Measurements from ENCODE around the gene CLMP.
"Not testable (repeated sequence)": the region's sequence is repeated elsewhere in the genome, so short reads cannot be mapped to it uniquely, and the experiment has no call there.

The CLMP gene

GRCh38 chr11:123060277-123061000 lies 134.6 kb downstream of the CLMP start:
- DNase-seq (ENCODE audit: insufficient read length, low spot score): no peak

DNA sequence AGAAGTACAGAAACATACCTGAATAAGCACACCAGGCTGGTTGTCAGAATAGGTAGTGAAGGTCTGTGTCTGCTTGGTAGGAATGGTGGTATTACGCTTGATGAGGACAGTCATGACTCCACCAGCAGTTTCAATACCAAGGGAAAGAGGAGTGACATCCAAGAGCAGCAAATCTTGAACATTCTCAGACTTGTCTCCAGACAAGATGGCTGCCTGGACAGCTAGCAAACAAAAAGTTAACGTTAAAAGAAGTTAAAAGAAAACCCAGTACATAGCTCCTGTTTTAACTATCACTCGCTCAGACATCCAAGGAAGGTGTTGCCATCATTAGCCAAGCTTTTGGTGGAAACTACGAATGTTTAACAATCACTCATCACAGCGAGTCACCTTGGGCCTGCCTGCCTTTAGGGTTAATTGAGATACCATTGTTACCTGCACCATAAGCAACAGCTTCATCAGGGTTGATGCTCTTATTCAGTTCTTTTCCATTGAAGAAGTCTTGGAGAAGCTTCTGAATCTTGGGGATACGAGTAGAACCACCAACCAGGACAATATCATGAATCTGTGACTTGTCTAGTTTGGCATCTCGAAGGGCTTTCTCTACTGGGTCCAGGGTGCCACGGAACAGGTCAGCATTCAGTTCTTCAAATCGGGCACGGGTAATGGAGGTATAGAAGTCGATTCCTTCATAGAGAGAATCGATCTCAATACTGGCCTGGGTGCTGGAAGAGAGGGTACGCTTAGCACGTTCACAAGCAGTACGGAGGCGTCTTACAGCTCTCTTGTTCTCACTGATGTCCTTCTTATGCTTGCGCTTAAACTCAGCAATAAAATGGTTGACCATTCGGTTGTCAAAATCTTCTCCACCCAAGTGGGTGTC lies 135.8 kb downstream of the CLMP start:
- not testable (repeated sequence) for DNase-seq (ENCODE audit: insufficient read length, low spot score); FAIRE-seq

More at GRCh38 chr11:123060277-123061000, 134.6 kb downstream of the CLMP start:
- no peak for FAIRE-seq

DNA sequence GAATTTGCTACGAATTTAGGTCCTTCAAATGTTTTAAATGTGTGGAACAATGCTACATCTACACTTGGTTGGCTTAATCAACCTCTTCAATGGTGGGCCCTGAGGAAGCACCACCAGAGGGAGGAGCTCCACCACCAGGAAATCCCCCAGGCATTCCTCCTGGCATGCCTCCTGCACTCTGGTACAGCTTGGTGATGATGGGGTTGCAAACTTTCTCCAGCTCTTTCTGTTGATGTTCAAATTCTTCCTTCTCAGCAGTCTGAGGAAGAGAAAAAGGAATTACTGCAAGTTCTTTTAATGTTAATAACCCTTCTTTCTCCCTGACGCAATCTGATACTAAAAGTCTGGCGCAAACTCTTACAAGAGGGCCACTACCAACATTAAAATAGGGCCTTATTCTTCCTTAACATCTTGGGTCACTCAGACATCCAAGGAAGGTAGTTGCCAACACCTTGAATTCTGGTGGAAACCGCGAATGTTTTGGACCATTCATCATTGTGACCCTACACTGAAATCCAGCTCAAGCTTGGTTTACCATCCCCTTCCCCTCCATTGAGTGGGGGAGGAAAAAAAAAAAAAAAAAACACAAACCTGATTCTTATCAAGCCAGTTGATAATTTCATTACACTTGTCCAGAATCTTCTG lies 137.3 kb downstream of the CLMP start:
- FAIRE-seq (no peak), DNase-seq (ENCODE audit: insufficient read length, low spot score) (no peak)

- no peak for DNase-seq (ENCODE audit: insufficient read length, low spot score)
- FAIRE-seq: no peak
Measured at GRCh38 chr11:123056835-123057491, 138.1 kb downstream of the CLMP start.

DNA sequence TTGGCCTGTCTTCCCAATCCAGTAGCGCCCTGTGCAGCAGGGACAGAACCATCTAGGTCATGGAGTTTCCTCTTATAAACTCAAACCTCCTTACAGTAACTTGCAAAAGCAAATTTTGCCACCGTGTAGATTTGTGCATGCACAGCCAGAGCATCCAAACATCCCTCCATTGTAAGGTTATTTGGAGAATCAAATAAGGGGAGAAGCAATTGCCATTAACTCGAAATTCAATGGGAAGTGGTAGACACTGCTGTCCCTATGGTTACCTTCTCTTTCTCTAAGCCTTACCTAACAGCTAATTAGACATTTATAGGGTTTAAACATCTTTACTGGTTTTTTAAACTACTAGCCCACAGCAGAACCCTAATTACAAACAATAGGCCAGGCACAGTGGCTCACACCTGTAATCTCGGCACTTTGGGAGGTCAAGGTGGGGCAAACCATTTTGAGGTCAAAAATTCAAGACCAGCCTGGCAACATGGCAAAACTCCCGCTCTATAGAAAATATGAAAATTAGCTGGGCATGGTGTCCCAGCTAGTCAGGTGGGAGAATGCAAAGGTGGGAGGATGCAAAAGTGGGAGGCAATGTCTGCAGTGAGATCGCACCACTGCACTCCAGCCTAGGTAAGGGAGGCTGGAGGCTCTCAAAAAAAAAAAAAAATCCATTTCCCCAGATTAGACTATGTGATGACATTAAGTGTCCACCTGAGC lies 139.7 kb downstream of the CLMP start:
- no peak for DNase-seq (ENCODE audit: insufficient read length, low spot score)

DNA sequence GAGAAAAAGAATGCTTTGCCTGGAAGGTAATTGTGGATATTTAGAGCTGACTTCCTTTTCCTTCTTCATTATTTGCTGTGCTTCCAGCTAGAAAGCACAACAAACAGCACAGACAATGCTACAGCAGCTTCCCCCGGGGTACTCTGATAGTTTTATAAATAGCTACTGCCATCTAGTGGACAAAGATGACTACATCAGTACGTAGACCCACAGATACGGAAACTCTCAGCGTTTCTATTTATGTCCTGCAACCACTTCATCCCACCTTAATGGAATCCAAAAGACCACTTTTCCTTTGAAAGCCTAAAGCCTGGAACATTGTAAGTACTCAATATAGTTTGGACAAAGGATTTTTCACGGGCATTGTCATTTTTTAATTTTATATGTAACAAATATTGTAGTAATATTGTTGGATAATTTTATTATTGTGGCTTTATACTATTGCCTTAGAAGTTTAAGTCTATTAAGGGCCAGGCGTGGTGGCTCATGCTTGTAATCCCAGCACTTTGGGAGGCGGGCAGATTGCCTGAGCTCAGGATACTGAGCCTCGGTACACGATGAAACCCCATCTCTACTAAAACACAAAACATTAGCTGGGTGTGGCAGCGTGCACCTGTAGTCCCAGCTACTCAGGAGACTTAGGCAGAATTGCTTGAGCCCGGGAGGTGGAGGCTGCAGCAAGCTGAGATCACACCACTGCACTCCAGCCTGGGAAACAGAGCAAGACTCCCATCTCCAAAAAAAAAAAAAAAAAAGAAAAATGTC lies 140.6 kb downstream of the CLMP start:
- peak; percentile 31 for DNase-seq (ENCODE audit: insufficient read length, low spot score)
- FAIRE-seq: peak; percentile 75

More for the DNA sequence above, 139.7 kb downstream of the CLMP start:
- FAIRE-seq: no peak

GRCh38 chr11:123052901-123053721 lies 141.9 kb downstream of the CLMP start:
- FAIRE-seq: no peak
- DNase-seq (ENCODE audit: insufficient read length, low spot score): no peak

- DNase-seq (ENCODE audit: insufficient read length, low spot score) (no peak), FAIRE-seq (no peak)
Measured at GRCh38 chr11:123051634-123052033, 143.4 kb downstream of the CLMP start.

- no peak for FAIRE-seq
- no peak for DNase-seq (ENCODE audit: insufficient read length, low spot score)
Measured at GRCh38 chr11:123051146-123051545, 143.9 kb downstream of the CLMP start.

DNA sequence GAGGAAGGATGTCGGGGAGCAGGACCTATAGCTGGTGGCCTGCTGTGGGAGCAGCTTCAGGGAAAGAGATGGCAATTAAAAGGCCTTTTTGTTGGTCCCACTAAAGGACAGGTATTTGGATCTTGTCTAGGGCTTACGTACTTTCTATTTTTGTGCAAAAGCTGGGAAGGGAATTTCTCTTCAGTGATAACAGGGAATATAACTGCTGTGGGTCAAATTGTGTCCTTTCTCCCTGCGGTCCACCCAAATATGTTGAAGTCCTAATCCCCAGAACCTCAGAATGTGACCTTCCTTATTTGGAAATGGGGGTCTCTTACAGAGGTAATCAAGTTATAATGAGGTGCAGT lies 147.1 kb downstream of the CLMP start:
- DNase-seq (ENCODE audit: insufficient read length, low spot score) (no peak), FAIRE-seq (no peak)

GRCh38 chr11:123047266-123047946 lies 147.6 kb downstream of the CLMP start:
- FAIRE-seq (no peak), DNase-seq (ENCODE audit: insufficient read length, low spot score) (no peak)

DNA sequence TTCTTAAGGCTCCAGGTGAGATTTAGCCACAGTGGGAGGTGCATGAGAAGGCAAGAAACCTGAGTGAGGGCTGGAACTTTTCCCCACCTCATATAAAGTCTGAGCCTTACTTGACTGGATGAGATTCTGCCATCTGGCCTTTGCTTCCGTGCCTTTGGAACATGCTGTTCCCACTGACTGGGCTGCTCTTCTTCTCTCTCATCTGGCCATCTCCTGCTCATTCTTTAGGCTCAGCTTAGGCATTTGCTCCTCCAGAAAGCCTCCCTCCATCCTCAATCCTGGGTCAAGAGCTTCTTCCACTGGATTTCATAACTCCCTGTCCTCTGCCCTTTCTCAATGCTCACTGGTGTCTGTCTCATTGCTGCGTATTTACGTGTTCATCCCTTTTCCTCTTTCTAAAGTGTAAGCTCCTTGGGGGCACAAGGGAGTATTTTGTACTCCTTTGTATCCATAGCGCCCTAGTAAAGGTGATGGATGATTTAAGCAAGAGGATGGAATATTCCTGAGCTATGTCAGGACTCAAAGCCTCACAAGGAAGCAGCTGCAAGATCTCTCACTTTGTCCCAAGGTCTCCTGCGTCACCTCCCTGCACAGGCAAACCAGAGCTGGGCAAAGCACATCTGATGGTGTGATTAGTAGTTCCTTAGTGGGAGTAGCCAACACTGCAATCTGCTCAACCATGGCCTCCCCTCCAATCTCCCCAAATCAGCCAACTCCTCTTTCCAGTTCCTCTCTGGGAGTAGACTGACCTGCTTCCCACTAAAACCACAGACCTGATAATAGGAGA lies 148.4 kb downstream of the CLMP start:
- DNase-seq (ENCODE audit: insufficient read length, low spot score) (no peak), FAIRE-seq (no peak)

- no peak for DNase-seq (ENCODE audit: insufficient read length, low spot score)
- no peak for FAIRE-seq
Measured at GRCh38 chr11:123045101-123045500, 149.9 kb downstream of the CLMP start.

- no peak for DNase-seq (ENCODE audit: insufficient read length, low spot score)
- FAIRE-seq: no peak
Measured at GRCh38 chr11:123041185-123041584, 153.9 kb downstream of the CLMP start.

- DNase-seq (ENCODE audit: insufficient read length, low spot score): no peak
- FAIRE-seq: no peak
Measured at GRCh38 chr11:123040111-123040432, 155.0 kb downstream of the CLMP start.

DNA sequence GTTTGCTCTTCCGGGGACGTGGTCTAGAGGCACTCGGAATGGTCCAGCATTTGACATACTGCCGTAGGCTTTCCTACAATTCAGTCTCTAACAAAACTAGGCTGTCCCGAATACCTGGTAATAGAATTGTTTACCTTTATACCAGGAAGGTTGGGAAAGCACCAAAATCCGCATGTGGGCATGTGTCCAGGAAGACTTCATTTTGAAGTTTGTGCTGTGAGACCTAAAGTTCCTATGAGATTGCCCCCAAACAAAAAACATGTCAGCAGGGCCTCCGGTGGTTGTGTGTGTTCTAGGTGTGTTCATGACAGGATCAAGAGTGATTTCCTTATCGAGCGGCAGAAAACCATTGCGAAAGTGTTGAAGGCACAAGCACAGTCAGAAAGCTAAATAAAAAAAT lies 159.2 kb downstream of the CLMP start:
- no peak for DNase-seq (ENCODE audit: insufficient read length, low spot score)
- FAIRE-seq: no peak

DNA sequence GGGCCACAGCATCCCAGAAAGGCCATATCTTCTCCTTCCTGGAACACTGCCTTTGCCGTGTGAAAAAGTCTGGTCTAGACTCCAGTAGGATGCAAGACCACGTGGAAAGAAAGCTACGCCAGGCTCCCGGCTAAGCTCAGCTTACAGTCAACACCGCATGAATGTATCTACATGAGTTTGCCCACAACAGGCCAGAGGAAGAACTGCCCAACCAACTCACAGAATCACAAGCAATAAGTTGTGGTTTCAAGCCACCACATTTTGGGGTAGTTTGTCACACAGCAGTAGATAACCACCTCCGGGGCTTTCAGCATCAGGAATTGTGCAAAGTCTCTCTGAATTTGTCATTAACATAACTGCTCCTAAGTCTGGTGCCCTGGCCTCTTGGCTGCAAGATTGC lies 160.5 kb downstream of the CLMP start:
- DNase-seq (ENCODE audit: insufficient read length, low spot score) (no peak), FAIRE-seq (no peak)

DNA sequence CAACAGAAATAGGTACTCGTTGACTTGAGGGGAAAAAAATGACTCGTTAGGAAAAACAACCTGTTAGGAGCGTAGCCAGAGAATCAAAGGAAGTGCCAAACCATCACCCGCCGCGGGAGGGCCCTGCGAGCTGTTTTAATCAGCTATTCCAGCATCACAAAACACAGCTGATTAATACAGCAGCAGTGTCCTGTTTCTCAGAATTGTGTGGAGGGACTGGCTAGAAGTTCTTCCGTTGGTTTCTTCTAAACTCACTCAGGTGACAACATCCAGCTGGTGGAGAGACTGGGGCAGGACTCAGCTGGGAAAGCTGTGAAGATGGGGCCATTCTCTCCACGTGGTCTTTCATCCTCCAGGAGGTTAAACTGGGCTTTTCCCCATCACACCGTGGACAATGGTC lies 161.2 kb downstream of the CLMP start:
- FAIRE-seq (no peak), DNase-seq (ENCODE audit: insufficient read length, low spot score) (no peak)
